ENCODE results near the gene NCOA7.

NCOA7 gene

GRCh38 chr6:125818772-125819260 lies 28.1 kb downstream of the NCOA7 start:
- CTCF ChIA-PET = interaction anchor here (0.8 kb wide), 1 partner anchor 25 kb away, joined by 3 read pairs; no protein-coding TSS in a partner anchor
- no peak overlapping the region for H3K27ac Mint-ChIP-seq
- H3K4me1 Mint-ChIP-seq = peaks cover 20% of the 10 kb centered on the region
- H3K36me3 Mint-ChIP-seq = peaks cover 49% of the 10 kb centered on the region
- no peak for DNase-seq
- H3K27me3 Mint-ChIP-seq = no peaks in the 10 kb centered on the region
- no peaks in the 10 kb centered on the region for H3K9me3 Mint-ChIP-seq
- no peak overlapping the region for H3K4me3 Mint-ChIP-seq

DNA sequence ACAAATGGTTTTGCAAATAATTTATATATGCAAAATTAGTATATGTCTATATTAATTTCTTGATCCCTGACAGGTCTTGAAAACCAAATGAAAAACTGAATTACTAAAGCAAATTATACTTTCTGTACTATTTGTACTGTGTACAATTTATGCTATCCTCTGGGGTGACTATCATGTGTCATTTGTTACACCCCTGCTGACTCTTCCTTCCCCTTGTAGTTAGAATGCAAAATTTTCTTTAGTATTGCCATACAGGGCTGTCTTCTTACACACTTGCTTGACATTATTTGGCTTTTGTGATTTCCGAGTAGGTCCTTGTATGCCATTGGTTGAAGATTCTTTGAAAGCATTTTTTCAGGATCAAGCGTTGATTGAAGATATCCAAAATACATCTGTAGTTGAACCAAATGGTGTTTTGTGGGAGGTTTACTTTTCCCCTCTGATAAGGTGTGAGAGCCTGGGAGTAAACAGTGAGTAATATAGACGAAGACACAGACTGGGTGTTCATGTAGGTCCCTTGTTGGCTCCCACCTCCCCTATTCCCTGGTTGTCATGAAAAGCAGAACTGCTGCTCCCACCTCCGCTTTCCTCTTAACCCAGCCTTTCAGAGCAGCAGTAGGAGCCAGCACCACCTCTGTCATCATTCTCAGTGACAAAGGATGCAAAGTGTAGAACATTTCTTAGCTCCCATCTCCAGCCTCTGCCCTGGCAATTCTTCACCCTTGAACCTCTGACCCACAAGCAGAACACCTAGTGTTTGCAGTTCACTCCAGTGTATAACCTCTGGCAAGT lies 29.0 kb downstream of the NCOA7 start:
- no peak for DNase-seq
- Mint-ChIP-seq H3K4me1 (peaks cover 15% of the 10 kb centered on the region), H3K9me3 (no peaks in the 10 kb centered on the region), H3K27me3 (no peaks in the 10 kb centered on the region), H3K27ac (no peak overlapping the region), H3K36me3 (peaks cover 47% of the 10 kb centered on the region), H3K4me3 (no peak overlapping the region)
- CTCF ChIA-PET = interaction anchor here (0.9 to 1.0 kb wide), 2 partner anchors 28 to 69 kb away, joined by 3 read pairs; no protein-coding TSS in a partner anchor

- Mint-ChIP-seq H3K27ac (no peak overlapping the region), H3K27me3 (no peaks in the 10 kb centered on the region), H3K36me3 (peaks cover 40% of the 10 kb centered on the region), H3K4me1 (peaks cover 16% of the 10 kb centered on the region), H3K9me3 (no peaks in the 10 kb centered on the region), H3K4me3 (no peak overlapping the region)
- CTCF ChIA-PET = no interaction called here
- no peak for DNase-seq
Measured at GRCh38 chr6:125821825-125822281, 31.1 kb downstream of the NCOA7 start.

- CTCF ChIA-PET = interaction anchor here (0.6 kb wide), 1 partner anchor 79 kb away, joined by 3 read pairs; no protein-coding TSS in a partner anchor
- Mint-ChIP-seq H3K27ac (no peak overlapping the region), H3K4me1 (peaks cover 25% of the 10 kb centered on the region), H3K9me3 (no peaks in the 10 kb centered on the region), H3K36me3 (peaks cover 37% of the 10 kb centered on the region), H3K27me3 (no peaks in the 10 kb centered on the region), H3K4me3 (no peak overlapping the region)
- no peak for DNase-seq
Measured at GRCh38 chr6:125823180-125823579, 32.4 kb downstream of the NCOA7 start.

DNA sequence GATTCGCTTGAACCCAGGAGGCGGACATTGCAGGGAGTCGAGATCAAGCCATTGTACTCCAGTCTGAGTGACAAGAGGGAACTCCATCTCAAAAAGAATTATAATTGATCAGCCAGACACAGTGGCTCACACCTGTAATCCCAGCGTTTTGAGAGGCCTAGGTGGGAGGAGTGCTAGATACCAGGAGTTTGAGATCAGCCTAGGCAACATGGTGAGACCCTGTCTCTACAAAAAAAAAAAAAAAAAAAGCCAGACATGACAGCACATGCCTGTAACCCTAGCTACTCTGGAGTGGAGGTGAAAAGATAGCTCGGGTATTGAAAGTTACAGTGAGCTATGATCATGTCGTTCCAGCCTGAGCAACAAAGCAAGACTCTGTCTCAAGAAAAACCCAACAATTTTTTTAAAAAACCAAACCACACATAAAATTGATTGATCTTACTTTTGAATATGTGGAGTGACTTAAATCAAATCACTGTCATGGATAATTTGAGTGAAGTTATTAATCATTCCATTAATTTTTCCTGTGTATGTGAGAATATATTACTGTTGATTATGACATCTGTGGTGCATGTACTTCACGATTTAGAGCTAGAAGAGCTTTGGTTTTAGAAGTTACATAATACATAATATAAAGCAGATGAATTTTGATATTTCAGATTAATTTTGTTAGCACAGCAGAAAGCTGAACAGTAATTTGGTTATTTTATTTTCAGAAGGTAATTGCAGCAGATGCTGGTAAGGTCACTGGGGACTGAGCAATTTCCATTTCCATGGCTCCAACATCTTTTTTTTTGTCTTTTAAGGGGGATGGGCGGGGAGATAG lies 34.4 kb downstream of the NCOA7 start:
- Mint-ChIP-seq H3K9me3 (no peaks in the 10 kb centered on the region), H3K36me3 (peaks cover 31% of the 10 kb centered on the region), H3K27ac (no peak overlapping the region), H3K4me3 (no peak overlapping the region), H3K27me3 (no peaks in the 10 kb centered on the region), H3K4me1 (peaks cover 38% of the 10 kb centered on the region)
- no peak for DNase-seq
- CTCF ChIA-PET = no interaction called here

GRCh38 chr6:125826695-125827463 lies 36.1 kb downstream of the NCOA7 start:
- CTCF ChIA-PET = no interaction called here
- DNase-seq = no peak
- Mint-ChIP-seq H3K27me3 (no peaks in the 10 kb centered on the region), H3K9me3 (no peaks in the 10 kb centered on the region), H3K4me3 (no peak overlapping the region), H3K27ac (peak overlapping the region; percentile 19), H3K4me1 (peaks cover 46% of the 10 kb centered on the region), H3K36me3 (peaks cover 21% of the 10 kb centered on the region)

DNA sequence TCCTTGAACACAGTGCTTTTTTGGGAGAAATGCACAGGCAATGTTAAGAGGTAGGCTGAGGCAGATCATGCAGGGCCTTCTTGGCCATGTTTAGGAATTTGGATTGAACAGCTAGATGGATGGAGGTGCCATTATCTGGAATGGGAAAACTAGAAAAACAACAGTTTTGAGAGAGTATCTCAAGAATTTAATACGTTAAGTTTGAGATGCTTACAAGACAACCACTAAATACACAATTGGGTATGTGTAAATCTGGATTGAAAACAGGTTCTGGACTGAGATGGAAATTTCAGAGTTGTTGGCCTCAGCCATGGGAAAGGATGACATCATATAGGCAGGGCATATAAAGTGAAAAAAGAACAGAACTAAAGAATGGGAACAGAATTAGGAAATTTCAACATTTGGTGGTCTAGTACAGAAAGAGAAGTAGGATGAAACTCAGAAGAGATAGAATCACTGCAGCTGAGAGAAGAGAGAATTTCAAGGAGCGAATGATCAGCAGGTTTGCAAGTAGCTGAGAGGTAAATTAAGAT lies 37.1 kb downstream of the NCOA7 start:
- Mint-ChIP-seq H3K4me1 (peaks cover 49% of the 10 kb centered on the region), H3K36me3 (peaks cover 17% of the 10 kb centered on the region), H3K4me3 (no peak overlapping the region), H3K27ac (no peak overlapping the region), H3K9me3 (no peaks in the 10 kb centered on the region), H3K27me3 (no peaks in the 10 kb centered on the region)
- no peak for DNase-seq
- CTCF ChIA-PET = interaction anchor here (3.0 kb wide), 1 partner anchor 37 kb away, joined by 12 read pairs; the partner anchor contains the start of gene NCOA7

DNA sequence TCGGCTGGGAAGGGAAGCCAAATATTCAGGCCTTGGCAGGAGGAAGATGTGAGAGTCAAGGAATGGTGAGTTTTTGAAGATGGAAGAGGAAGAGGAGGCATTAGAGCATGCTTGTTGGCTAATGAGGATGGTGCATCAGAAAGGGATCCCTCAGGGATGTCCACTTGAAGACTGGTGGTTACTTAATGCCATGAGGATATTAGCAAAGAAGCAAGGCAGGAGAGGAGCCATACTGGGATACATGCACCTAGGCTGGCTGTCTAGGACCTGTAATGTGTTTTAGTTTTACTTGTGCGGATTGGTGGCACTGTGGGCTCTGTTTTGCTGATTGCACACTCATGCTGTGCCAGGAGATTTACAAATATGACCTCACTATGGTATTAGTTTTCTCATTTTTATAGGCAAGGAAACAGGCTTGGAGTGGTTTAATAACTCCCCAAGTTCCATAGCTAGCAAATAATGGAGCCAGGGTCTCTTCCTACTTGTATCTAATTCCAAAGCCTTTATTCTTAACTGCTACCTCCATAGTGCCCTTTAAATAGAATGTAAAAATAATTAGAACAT lies 37.8 kb downstream of the NCOA7 start:
- DNase-seq = no peak
- peaks cover 17% of the 10 kb centered on the region for H3K36me3 Mint-ChIP-seq
- H3K9me3 Mint-ChIP-seq = no peaks in the 10 kb centered on the region
- no peak overlapping the region for H3K27ac Mint-ChIP-seq
- no peak overlapping the region for H3K4me3 Mint-ChIP-seq
- CTCF ChIA-PET = interaction anchor here (3.0 kb wide), 1 partner anchor 38 kb away, joined by 12 read pairs; the partner anchor contains the start of gene NCOA7
- H3K4me1 Mint-ChIP-seq = peaks cover 56% of the 10 kb centered on the region
- H3K27me3 Mint-ChIP-seq = no peaks in the 10 kb centered on the region

- Mint-ChIP-seq H3K4me3 (no peak overlapping the region), H3K27me3 (no peaks in the 10 kb centered on the region), H3K27ac (peak overlapping the region; percentile 84), H3K9me3 (no peaks in the 10 kb centered on the region), H3K36me3 (peaks cover 17% of the 10 kb centered on the region), H3K4me1 (peaks cover 62% of the 10 kb centered on the region)
- DNase-seq = peak; percentile 30
- CTCF ChIA-PET = interaction anchor here (3.0 kb wide), 1 partner anchor 39 kb away, joined by 12 read pairs; the partner anchor contains the start of gene NCOA7
Measured at GRCh38 chr6:125829433-125829832, 38.7 kb downstream of the NCOA7 start.

GRCh38 chr6:125831659-125832058 lies 40.9 kb downstream of the NCOA7 start:
- CTCF ChIA-PET = interaction anchor here (1.2 kb wide), 1 partner anchor 121 kb away, joined by 5 read pairs; no protein-coding TSS in a partner anchor
- H3K4me1 Mint-ChIP-seq = peaks cover 63% of the 10 kb centered on the region
- peak overlapping the region; percentile 83 for H3K27ac Mint-ChIP-seq
- H3K36me3 Mint-ChIP-seq = peaks cover 10% of the 10 kb centered on the region
- no peaks in the 10 kb centered on the region for H3K9me3 Mint-ChIP-seq
- no peak for DNase-seq
- no peaks in the 10 kb centered on the region for H3K27me3 Mint-ChIP-seq
- H3K4me3 Mint-ChIP-seq = peak overlapping the region; percentile 47

GRCh38 chr6:125832391-125833117 lies 41.8 kb downstream of the NCOA7 start:
- Mint-ChIP-seq H3K27me3 (no peaks in the 10 kb centered on the region), H3K36me3 (peaks cover 5% of the 10 kb centered on the region), H3K9me3 (no peaks in the 10 kb centered on the region), H3K4me3 (no peak overlapping the region), H3K27ac (peak overlapping the region; percentile 33), H3K4me1 (peaks cover 57% of the 10 kb centered on the region)
- CTCF ChIA-PET = interaction anchor here (1.1 kb wide), 1 partner anchor 129 kb away, joined by 3 read pairs; no protein-coding TSS in a partner anchor
- no peak for DNase-seq

DNA sequence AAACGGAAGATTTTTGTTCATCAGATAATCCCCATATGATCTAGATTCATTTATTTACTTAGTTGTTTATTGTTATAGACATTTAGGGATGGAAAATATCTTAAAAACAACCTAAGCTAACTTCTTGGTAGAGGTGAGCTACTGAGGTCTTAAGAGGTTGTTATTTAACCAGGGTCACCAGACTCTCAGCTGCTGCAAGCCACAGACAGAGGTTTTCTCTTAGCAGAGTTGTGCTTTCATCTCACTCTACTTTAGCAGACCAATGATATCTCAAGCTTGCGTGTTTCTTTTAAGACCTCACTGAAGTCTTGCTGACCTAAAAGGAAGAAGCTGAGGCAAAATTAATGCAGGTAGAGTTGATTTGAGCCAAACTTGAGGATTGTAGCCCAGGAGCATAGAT lies 43.6 kb downstream of the NCOA7 start:
- Mint-ChIP-seq H3K36me3 (peaks cover 8% of the 10 kb centered on the region), H3K4me3 (no peak overlapping the region), H3K27me3 (no peaks in the 10 kb centered on the region), H3K4me1 (peaks cover 46% of the 10 kb centered on the region), H3K27ac (peak overlapping the region; percentile 39), H3K9me3 (no peaks in the 10 kb centered on the region)
- CTCF ChIA-PET = interaction anchor here (1.1 to 2.4 kb wide), 4 partner anchors 11 to 122 kb away, joined by 3 to 8 read pairs (median 4); partner anchors contain the start of genes HINT3 and NCOA7
- DNase-seq = no peak
